SKM-1 treated with dmso at 0.1 percent for 144 hours (cell line): ENCODE results near the gene SDS.

Experiments used
- DNase-seq: peaks from one replicate; lab custom pipeline; 2025; ENCODE audit not compliant: unreplicated experiment; lab: John Stamatoyannopoulos, UW

Gene SDS

DNA sequence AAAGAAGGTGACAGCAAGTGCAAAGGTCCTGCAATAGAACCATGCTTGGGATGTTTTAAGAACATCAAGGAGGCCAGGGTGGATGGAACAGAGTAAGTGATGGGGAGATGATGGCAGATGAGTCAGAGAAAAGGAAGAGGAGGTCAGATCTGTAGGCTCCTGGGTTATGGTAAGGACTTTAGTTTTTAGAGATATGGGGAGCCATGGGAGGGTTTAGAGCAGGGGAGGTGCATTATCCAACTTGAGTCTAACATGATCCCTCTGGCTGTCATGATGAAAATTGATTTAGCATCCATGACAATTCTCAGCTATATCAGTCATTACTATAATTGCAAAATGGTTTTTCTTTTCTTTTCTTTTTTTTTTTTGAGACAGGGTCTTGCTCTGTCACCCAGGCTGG, 52.6 kb downstream of the SDS start:
- DNase-seq = no peak

DNA sequence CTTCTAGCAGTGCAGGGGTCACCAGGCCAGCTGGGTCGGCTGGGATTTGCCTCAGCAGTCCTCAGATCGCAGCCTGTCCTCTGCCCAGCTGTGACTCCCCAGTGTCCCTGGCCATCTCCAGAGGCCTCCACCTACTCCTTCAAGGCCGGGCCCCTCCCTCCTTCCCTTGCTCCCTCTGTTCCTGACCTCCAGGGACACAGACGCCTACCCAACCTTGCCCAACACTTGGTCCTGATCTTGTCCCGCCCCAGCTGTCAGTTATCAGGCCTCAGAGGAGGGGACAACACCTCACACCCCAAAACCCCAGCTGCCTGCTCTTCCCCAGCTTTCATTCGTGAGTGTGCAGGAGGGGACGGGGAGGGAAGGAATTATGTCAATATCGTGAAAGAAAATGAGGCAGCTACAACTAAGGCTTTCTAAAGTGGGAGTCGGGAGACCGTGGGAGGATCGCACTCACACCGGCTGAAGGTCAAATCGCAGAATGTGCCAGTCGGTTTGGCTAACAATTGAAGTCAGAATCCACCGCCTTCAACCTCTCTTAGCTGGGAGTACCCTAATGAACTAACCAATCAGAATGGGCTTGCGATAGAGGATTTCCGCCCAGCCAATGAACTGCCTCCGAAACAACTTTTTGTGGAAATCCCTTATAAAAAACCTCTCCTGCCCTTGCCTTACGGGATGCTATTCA, 54.7 kb downstream of the SDS start:
- DNase-seq = no peak

DNA sequence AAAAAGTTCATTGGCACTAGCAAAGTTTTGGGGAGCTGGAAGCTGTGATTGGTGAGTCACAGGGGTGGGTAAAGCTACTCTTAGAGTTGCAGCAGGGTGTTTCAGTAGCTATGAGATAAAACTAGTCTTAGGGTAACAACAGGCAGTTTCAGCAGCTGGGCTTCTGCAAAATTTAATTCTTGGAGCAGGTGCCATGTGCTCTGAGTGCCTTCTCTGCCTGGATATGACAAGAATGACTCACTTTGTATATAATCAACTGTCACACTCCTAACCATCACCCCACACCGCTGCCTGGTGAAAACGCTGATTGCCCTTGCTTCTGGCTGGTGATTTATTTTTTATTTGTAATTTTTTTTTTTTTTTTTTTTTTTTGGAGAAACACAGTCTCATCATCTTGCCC, 55.8 kb downstream of the SDS start:
- no peak for DNase-seq

DNA sequence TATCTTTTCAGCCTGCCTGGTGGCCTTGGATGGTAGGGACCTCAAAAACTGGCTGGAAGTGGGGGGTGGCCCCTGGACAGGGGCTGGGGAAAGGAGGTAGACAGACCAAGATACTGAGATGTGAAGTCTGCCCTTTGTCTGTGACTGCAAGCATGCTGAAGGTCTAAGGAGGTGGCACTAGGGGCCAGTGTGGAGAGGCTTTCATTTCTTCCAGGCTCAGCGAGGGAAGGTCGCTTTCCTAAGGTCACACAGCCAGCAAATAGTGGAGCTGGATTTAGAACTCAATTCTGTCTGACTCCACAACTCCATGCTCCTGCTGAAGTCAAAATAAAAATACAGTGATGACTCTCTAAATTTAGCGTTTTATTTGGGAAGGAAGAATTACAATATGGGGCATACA, 56.6 kb downstream of the SDS start:
- DNase-seq = no peak

DNA sequence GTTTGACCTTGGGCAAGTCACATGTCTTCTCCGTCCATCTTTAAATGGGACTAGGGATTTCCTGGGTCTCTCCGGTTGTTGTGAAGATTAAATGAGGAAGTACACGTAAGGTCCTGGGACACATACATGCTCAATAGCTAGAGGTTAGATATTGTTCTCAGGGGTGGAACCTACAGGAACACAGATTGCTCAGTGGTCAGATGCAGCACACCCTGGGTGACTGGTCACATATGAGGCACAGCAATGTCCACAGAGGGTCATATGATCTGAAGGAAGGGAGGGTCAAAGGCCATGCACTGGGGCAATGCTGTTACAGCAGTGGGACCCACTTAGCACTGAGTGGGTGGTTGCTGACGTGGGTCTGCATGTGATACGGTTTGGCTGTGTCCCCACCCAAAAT, 57.3 kb downstream of the SDS start:
- no peak for DNase-seq

DNA sequence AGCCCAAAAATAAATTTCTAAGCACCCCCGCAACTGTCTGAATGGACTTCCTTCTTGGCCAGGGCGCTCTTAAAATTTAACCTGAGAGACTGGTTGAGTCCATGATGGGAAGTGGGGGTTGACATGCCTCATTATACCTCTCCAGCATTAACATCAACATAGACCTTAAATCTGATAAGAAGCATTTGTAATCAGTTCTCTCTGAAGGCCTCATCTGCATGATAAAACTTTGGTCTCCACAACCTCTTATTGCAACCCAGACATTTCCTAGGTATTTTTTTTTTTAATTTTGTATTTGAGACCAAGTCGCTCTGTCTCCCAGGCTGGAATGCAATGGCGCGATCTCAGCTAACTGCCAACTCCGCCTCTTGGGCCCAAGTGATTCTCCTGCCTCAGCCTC, 58.4 kb downstream of the SDS start:
- no peak for DNase-seq
